Brain pericyte (primary cell): ENCODE data around the gene ACO2.
"Not testable (repeated sequence)": the region's sequence is repeated elsewhere in the genome, so short reads cannot be mapped to it uniquely, and the experiment has no call there.

ENCODE experiments used
- DNase-seq: peaks from one replicate; pipeline ENCODE4 v3.0.0-alpha.2; 2012; ENCODE audit warnings: low read depth, low spot score

ACO2 gene

DNA sequence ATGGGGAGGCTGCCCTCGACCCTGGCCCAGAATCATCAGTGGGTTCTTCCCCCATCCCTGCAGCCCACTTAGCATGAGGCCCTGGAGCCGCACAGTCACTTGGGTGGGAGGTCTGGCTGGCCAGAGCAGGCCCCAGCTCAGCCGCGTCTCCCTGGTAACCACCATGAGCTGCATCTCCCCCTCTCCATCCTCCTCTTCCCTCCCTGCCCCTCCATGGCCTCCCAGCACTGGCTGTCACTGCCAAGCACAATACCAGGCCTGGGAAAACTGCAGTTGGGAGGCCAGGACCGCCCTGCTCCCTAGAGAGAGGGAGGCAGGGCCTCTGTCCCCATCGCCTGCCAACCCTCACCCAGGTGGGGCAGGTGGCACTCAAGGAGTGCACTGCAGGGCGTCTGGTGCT lies 99.9 kb downstream of the ACO2 start:
- no peak for DNase-seq

DNA sequence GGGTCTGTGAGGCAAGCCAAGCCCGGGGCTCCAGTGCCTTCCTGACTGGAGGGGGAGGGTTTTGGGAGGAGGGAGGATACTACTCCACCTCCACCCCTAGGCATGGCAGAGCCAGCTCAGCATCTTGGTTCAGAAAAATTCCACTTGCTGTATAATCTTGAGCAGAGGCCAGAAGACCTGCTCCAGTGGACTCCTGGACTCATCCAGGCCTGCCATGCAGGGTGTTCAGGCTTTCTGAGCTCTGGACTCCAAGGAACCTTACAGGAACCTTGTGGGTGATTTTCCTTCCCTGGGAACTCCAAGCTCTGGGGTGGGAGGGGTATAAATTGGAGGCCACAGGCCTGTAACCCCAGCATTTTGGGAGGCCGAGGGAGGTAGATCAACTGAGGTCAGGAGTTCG lies 101.3 kb downstream of the ACO2 start:
- DNase-seq, result no peak

DNA sequence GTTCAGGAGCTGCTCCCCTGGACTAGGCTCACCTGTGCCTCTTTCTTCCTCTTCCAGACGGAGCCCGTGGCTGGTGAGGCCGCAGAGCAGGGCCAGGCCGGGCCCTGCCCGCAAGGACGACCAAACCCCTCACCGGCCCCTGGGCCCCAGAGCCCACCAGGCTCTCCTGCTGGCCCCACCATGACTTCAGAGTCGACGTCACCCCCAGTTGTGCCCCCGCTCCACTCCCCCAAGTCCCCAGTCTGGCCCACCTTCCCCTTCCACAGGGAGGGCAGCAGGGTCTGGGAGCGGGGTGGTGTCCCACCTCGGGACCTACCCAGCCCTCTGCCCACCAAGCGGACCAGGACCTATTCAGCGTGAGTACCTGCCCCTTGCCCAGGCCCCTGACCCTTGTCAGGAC lies 102.9 kb downstream of the ACO2 start:
- DNase-seq, result no peak

DNA sequence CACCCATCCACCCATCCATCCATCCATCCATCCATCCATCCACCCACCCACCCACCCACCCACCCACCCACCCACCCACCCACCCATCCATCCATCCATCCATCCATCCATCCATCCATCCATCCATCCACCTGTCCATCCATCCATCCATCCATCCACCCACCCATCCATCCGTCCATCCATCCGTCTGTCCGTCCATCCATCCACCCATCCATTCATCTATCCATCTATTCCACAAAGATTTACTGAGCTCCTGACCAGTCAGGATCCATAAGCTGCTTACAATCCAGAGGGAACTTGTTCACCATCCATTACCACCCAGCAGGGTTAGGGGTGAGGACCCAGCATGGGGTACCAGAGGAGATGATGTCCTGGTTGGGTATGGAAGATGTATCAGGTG lies 103.4 kb downstream of the ACO2 start:
- DNase-seq, result not testable (repeated sequence)

DNA sequence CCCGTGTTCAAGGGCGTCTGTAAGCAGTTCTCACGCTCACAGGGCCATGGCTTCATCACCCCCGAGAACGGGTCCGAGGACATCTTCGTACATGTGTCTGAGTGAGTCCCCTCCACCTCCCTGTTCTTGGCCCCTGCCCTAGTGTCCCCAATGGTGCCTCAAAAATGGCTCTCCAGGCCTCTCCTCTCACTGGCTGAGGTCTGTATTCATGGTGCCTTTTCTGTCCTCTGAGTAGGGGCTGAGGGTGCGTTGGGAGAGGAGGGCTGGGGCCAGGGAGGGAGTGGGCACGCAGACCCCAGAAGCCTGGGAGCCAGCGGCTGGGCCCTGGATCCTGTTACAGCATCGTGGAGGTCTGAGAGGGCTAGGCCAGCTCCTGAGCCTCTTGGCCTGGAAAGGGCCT lies 104.8 kb downstream of the ACO2 start:
- no peak for DNase-seq

DNA sequence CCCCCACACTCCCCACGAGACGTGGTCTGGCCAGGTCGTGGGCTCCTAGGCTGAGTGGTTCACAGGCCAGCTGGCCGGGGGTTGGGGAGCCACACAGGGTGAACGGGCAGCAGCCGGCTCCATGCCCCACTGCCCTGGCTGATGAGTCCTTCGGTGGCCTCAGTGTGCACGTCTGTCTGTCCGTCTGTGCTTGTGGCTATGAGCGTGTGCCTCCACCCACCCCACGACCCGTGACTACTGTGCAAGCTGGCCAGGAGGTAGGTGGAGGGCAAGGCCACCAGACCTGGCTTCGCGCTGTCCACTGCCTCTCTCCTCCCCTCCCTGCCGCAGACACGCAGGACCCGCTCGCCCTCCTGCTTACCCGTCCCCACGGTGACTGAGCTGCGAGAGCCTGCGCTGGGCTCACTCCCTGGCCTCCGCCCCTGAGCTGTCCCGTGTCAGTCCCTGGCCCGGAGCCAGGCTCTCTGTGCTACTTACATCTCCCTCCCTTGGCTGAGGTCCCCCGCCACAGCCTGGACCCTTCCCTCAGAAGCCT lies 106.0 kb downstream of the ACO2 start:
- no peak for DNase-seq

DNA sequence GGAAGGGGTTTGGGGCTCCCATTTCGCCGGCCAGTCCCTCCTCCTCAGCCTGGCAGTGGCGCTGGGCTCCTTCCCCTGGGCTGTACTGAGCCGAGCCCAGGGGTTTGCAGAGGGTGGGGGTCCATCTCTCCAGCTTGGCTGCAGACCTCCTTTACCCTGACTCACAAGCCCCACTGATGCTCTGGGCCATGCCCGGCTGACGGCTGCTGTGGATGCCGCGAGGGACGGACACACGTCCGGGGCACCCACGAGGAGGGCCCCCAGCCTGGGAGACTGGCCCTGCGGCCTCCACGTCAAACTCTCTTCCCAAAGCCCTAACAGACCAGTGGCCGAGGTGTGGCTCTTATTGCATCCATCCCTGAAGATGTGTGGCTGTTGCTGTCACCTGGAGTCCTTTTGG lies 106.6 kb downstream of the ACO2 start:
- DNase-seq, result no peak

DNA sequence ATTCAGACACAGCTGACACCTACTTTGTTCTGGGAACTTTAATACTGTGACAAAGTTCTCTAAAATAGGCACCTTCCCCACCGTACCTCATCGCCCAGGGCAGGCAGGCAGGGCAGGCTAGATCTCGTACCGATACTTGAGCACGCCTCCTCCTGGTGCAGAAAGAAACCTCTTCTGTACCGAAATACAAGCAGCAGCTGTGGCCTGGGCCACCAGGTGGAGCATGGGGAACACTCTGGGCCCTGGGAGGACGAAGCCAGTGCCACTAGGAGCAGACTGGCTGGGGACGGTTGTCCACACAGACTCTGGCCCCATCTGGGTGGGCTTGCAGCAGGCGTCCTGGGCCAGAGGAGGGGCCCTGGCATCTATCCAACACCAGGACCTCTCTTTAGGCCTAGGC lies 108.0 kb downstream of the ACO2 start:
- no peak for DNase-seq

DNA sequence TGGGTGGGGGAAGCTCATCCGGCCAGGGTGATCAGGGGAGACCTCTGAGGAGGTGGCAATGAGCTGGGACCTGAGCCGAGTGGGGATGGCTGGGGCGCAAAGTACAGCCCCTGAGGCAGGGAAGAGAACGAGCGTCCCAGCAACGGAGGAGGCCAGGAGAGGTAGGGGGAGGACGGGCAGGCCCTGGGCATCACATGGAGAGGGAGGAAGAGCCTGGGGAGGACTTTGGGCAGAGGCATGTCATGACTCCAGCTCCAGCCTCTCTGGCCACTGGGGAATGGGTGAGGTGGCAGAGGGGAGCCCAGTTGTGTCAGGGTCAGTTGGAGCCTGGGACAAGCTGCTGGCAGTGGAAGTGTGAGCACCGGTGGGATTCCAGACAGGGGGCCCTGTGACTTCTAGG lies 109.2 kb downstream of the ACO2 start:
- DNase-seq, result no peak
